Measurements from ENCODE around the gene KIF5A. TPM values are rescaled to one million over a fixed set of nuclear protein-coding genes. Genes with fewer than 3 reads are reported as not detected.
A peak's percentile ranks its signal among the peaks of the same experiment; 100 is the strongest.
"Not testable (repeated sequence)": the region's sequence is repeated elsewhere in the genome, so short reads cannot be mapped to it uniquely, and the experiment has no call there.

The KIF5A gene
- 7.8 TPM for polyA plus RNA-seq (2013, experiment 1 of 2)
- polyA plus RNA-seq (2013, experiment 2 of 2), result 8.2 TPM

- H3K27ac ChIP-seq (ENCODE audit: low read depth, low read length), result no peak within 1 kb of the TSS
- H3K27me3 ChIP-seq (ENCODE audit: insufficient read depth, low read length), result peaks cover 25% of the 10 kb centered on the region; the same call in 1 of the 2 replicates
- peak within 1 kb of the TSS; percentile 91 for H3K4me3 ChIP-seq (ENCODE audit: low read length)
- WGBS, result under 1% methylated on average over 52 of the region's 52 CpGs
- H3K9ac ChIP-seq (ENCODE audit: low read depth, low read length), result peak within 1 kb of the TSS; percentile 53; the same call in 1 of the 2 replicates
- 0 out of 2 replicates have a peak, but pooled peaks cover 3% of the 10 kb centered on the region for H3K36me3 ChIP-seq (ENCODE audit: insufficient read depth, low read length)
- peaks cover 39% of the 10 kb centered on the region for H3K4me1 ChIP-seq (ENCODE audit: insufficient read depth, low read length)
- H3K9me3 ChIP-seq (ENCODE audit: insufficient read depth, low read depth, low read length), result no peaks in the 10 kb centered on the region
Observed at GRCh38 chr12:57549909-57550640, at the start of gene KIF5A. KIF5A (plus strand) TSS chr12:57550044; CDS start chr12:57550272, 228 bp downstream.

DNA sequence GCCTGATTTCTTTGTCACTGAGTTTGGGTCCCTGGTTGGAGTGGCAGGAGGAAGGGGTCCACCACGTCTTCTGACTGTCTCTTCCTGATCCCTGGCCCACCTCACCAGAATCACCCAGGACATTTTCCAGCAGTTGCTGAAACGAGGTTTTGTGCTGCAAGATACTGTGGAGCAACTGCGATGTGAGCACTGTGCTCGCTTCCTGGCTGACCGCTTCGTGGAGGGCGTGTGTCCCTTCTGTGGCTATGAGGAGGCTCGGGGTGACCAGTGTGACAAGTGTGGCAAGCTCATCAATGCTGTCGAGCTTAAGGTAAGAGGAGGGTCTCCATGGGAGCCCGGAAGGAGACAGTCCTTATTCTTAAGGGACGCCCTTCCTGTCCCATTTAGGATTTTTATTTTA is 49.6 kb upstream of the KIF5A start:
- Histone ChIP-seq H3K9ac (ENCODE audit: low read depth, low read length) (no peak overlapping the region), H3K9me3 (ENCODE audit: insufficient read depth, low read depth, low read length) (no peaks in the 10 kb centered on the region), H3K4me3 (ENCODE audit: low read length) (no peak overlapping the region), H3K27me3 (ENCODE audit: insufficient read depth, low read length) (no peaks in the 10 kb centered on the region), H3K4me1 (ENCODE audit: insufficient read depth, low read length) (no peaks in the 10 kb centered on the region), H3K36me3 (ENCODE audit: insufficient read depth, low read length) (peaks cover 88% of the 10 kb centered on the region), H3K27ac (ENCODE audit: low read depth, low read length) (no peak overlapping the region)
- 96% methylated on average over 11 of the region's 11 CpGs for WGBS

GRCh38 chr12:57502311-57502969 is 47.4 kb upstream of the KIF5A start:
- not testable (repeated sequence) for H3K4me3 ChIP-seq (ENCODE audit: low read length); H3K4me1 ChIP-seq (ENCODE audit: insufficient read depth, low read length); H3K9ac ChIP-seq (ENCODE audit: low read depth, low read length); H3K9me3 ChIP-seq (ENCODE audit: insufficient read depth, low read depth, low read length); H3K27ac ChIP-seq (ENCODE audit: low read depth, low read length); H3K27me3 ChIP-seq (ENCODE audit: insufficient read depth, low read length)
- peaks cover 85% of the 10 kb centered on the region for H3K36me3 ChIP-seq (ENCODE audit: insufficient read depth, low read length)
- 97% methylated on average over 20 of the region's 22 CpGs for WGBS

- peaks cover 81% of the 10 kb centered on the region for H3K36me3 ChIP-seq (ENCODE audit: insufficient read depth, low read length)
- not testable (repeated sequence) for H3K4me1 ChIP-seq (ENCODE audit: insufficient read depth, low read length); H3K9me3 ChIP-seq (ENCODE audit: insufficient read depth, low read depth, low read length); H3K4me3 ChIP-seq (ENCODE audit: low read length); H3K27me3 ChIP-seq (ENCODE audit: insufficient read depth, low read length); H3K9ac ChIP-seq (ENCODE audit: low read depth, low read length); H3K27ac ChIP-seq (ENCODE audit: low read depth, low read length)
- WGBS, result 96% methylated on average over 3 of the region's 4 CpGs
Observed at GRCh38 chr12:57506541-57506940, 43.3 kb upstream of the KIF5A start.

DNA sequence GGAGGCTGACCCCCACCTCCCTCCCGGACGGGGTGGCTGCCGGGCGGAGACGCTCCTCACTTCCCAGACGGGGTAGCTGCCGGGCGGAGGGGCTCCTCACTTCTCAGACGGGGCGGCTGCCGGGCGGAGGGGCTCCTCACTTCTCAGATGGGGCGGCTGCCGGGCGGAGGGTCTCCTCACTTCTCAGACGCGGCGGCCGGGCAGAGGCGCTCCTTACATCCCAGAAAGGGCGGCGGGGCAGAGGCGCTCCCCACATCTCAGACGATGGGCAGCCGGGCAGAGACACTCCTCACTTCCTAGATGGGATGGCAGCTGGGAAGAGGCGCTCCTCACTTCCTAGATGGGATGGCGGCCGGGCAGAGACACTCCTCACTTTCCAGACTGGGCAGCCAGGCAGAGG is 42.0 kb upstream of the KIF5A start:
- H3K4me1 ChIP-seq (ENCODE audit: insufficient read depth, low read length); H3K9ac ChIP-seq (ENCODE audit: low read depth, low read length); H3K4me3 ChIP-seq (ENCODE audit: low read length); H3K9me3 ChIP-seq (ENCODE audit: insufficient read depth, low read depth, low read length); H3K27me3 ChIP-seq (ENCODE audit: insufficient read depth, low read length); H3K27ac ChIP-seq (ENCODE audit: low read depth, low read length): not testable (repeated sequence)
- peaks cover 81% of the 10 kb centered on the region for H3K36me3 ChIP-seq (ENCODE audit: insufficient read depth, low read length)
- WGBS, result 99% methylated on average over 17 of the region's 28 CpGs

GRCh38 chr12:57511161-57511560 is 38.7 kb upstream of the KIF5A start:
- no peak overlapping the region for H3K4me3 ChIP-seq (ENCODE audit: low read length)
- H3K9ac ChIP-seq (ENCODE audit: low read depth, low read length), result no peak overlapping the region
- H3K36me3 ChIP-seq (ENCODE audit: insufficient read depth, low read length), result peaks cover 82% of the 10 kb centered on the region
- no peak overlapping the region for H3K27ac ChIP-seq (ENCODE audit: low read depth, low read length)
- H3K9me3 ChIP-seq (ENCODE audit: insufficient read depth, low read depth, low read length), result 0 out of 2 replicates have a peak, but pooled peaks cover 2% of the 10 kb centered on the region
- no peaks in the 10 kb centered on the region for H3K27me3 ChIP-seq (ENCODE audit: insufficient read depth, low read length)
- whole genome bisulfite sequencing, result 93% methylated on average over 4 of the region's 4 CpGs
- no peaks in the 10 kb centered on the region for H3K4me1 ChIP-seq (ENCODE audit: insufficient read depth, low read length)

DNA sequence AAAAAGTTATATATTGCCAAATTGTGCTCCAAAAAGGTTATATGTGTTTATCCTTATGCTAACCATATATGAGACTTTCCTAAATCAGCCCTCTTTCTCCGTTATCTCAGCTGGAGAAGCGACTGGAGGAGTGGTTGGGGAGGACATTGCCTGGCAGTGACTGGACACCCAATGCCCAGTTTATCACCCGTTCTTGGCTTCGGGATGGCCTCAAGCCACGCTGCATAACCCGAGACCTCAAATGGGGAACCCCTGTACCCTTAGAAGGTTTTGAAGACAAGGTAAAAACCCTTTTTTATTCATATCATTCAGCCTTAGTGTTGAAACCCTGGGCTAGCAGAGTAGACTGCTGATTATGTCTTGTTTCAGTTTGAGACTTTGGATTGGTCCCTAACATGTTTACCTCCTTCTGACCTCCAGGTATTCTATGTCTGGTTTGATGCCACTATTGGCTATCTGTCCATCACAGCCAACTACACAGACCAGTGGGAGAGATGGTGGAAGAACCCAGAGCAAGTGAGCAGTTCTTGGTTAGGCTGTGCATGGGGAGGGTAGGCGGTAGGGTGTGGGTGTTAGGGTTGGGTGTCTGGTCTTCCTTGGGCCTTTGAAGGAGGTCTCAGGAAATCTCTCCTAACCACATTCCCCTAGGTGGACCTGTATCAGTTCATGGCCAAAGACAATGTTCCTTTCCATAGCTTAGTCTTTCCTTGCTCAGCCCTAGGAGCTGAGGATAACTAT is 38.1 kb upstream of the KIF5A start:
- WGBS, result 98% methylated on average over 7 of the region's 7 CpGs
- H3K36me3 ChIP-seq (ENCODE audit: insufficient read depth, low read length), result peaks cover 83% of the 10 kb centered on the region

GRCh38 chr12:57512665-57513064 is 37.2 kb upstream of the KIF5A start:
- no peaks in the 10 kb centered on the region for H3K4me1 ChIP-seq (ENCODE audit: insufficient read depth, low read length)
- no peak overlapping the region for H3K27ac ChIP-seq (ENCODE audit: low read depth, low read length)
- no peaks in the 10 kb centered on the region for H3K27me3 ChIP-seq (ENCODE audit: insufficient read depth, low read length)
- no peak overlapping the region for H3K9ac ChIP-seq (ENCODE audit: low read depth, low read length)
- no peak overlapping the region for H3K4me3 ChIP-seq (ENCODE audit: low read length)
- H3K9me3 ChIP-seq (ENCODE audit: insufficient read depth, low read depth, low read length), result no peaks in the 10 kb centered on the region
- 97% methylated on average over 6 of the region's 6 CpGs for WGBS
- H3K36me3 ChIP-seq (ENCODE audit: insufficient read depth, low read length), result peaks cover 92% of the 10 kb centered on the region

More for the DNA sequence above, 38.1 kb upstream of the KIF5A start:
- Histone ChIP-seq H3K9ac (ENCODE audit: low read depth, low read length) (no peak overlapping the region), H3K27ac (ENCODE audit: low read depth, low read length) (no peak overlapping the region), H3K27me3 (ENCODE audit: insufficient read depth, low read length) (no peaks in the 10 kb centered on the region), H3K4me1 (ENCODE audit: insufficient read depth, low read length) (no peaks in the 10 kb centered on the region), H3K4me3 (ENCODE audit: low read length) (no peak overlapping the region), H3K9me3 (ENCODE audit: insufficient read depth, low read depth, low read length) (no peaks in the 10 kb centered on the region)

DNA sequence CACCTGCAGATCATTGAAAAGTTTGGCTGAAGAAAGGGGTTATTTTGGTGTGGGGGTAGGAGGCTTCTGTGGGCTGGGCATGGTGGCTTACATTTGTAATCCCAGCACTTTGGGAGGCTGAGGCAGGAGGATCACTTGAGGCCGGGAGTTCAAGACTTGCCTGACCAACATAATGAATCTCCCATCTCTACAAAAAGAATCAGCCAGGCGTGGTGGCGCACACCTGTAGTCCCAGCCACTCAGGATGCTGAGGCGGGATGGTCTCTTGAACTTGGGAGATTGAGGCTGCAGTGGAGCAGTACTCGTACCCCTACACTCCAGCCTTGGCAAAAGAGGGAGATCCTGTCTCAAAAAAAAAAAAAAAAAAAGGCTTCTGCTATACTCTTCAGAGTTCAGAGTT is 36.6 kb upstream of the KIF5A start:
- H3K4me3 ChIP-seq (ENCODE audit: low read length), result no peak overlapping the region
- peaks cover 97% of the 10 kb centered on the region for H3K36me3 ChIP-seq (ENCODE audit: insufficient read depth, low read length)
- H3K9me3 ChIP-seq (ENCODE audit: insufficient read depth, low read depth, low read length), result no peaks in the 10 kb centered on the region
- no peak overlapping the region for H3K27ac ChIP-seq (ENCODE audit: low read depth, low read length)
- H3K4me1 ChIP-seq (ENCODE audit: insufficient read depth, low read length), result no peaks in the 10 kb centered on the region
- WGBS, result 91% methylated on average over 5 of the region's 5 CpGs
- no peak overlapping the region for H3K9ac ChIP-seq (ENCODE audit: low read depth, low read length)
- H3K27me3 ChIP-seq (ENCODE audit: insufficient read depth, low read length), result no peaks in the 10 kb centered on the region

- not testable (repeated sequence) for H3K4me1 ChIP-seq (ENCODE audit: insufficient read depth, low read length); H3K27ac ChIP-seq (ENCODE audit: low read depth, low read length); H3K9me3 ChIP-seq (ENCODE audit: insufficient read depth, low read depth, low read length); H3K4me3 ChIP-seq (ENCODE audit: low read length); H3K9ac ChIP-seq (ENCODE audit: low read depth, low read length); H3K27me3 ChIP-seq (ENCODE audit: insufficient read depth, low read length)
- peaks cover 98% of the 10 kb centered on the region for H3K36me3 ChIP-seq (ENCODE audit: insufficient read depth, low read length)
- 97% methylated on average over 6 of the region's 6 CpGs for WGBS
Observed at GRCh38 chr12:57513677-57514076, 36.2 kb upstream of the KIF5A start.

DNA sequence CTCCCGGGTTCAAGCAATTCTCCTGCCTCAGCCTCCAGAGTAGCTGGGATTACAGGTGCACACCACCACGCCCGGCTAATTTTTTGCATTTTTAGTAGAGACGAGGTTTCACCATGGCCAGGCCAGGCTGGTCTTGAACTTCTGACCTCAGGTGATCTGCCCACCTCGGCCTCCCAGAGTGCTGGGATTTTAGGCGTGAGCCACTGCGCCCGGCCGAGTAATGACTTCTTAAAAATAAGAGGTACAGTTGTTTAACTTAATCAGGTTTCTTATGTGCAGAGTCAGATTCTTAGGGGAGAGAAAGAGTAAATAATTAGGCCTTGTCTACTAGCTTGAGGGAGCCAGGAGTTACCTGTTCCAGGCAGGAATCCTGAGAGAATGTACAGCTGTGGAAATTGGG is 35.6 kb upstream of the KIF5A start:
- not testable (repeated sequence) for H3K4me3 ChIP-seq (ENCODE audit: low read length); H3K27ac ChIP-seq (ENCODE audit: low read depth, low read length); H3K9me3 ChIP-seq (ENCODE audit: insufficient read depth, low read depth, low read length); H3K4me1 ChIP-seq (ENCODE audit: insufficient read depth, low read length); H3K9ac ChIP-seq (ENCODE audit: low read depth, low read length); H3K27me3 ChIP-seq (ENCODE audit: insufficient read depth, low read length)
- H3K36me3 ChIP-seq (ENCODE audit: insufficient read depth, low read length), result peaks cover 97% of the 10 kb centered on the region
- WGBS, result 94% methylated on average over 9 of the region's 9 CpGs
